K562 (cell line): ENCODE results near the gene GTF2H4. TPM values are rescaled to one million over a fixed set of nuclear protein-coding genes. Genes with fewer than 3 reads are reported as not detected.

ENCODE experiments used
- ARID2 ChIP-seq: fragments of 450-650 bp; IDR thresholded peaks from 2 replicates; pipeline ENCODE4 v1.6.1; 2017; ENCODE audit warnings: antibody characterized with exemption, mild to moderate bottlenecking
- ATF3 ChIP-seq, 2 experiments: fragments of 450-650 bp in 1 of 2; sonication (generic) in 1 of 2; formaldehyde crosslinking in 1 of 2; IDR thresholded peaks in 1 of 2; conservative IDR thresholded peaks in 1 of 2; 2 replicates each; pipeline versions ENCODE4 v1.6.1 to v1.8.1; 2016 to 2023; ENCODE audit warnings: mild to moderate bottlenecking in 2 of 2, moderate library complexity in 2 of 2, inconsistent platforms in 1 of 2, missing genetic modification reagents in 1 of 2
- CBFB ChIP-seq: sonication (generic); formaldehyde crosslinking; IDR thresholded peaks from 2 replicates; pipeline ENCODE4 v1.4.0; 2020; ENCODE audit warnings: mild to moderate bottlenecking, missing genetic modification reagents
- FOXK1 ChIP-seq: sonication (generic); formaldehyde crosslinking; IDR thresholded peaks from 2 replicates; pipeline ENCODE4 v1.8.0; 2022; ENCODE audit warnings: missing genetic modification reagents, mild to moderate bottlenecking, borderline replicate concordance
- RCOR1 ChIP-seq, 2 experiments: IDR thresholded peaks; 2 replicates each; pipeline ENCODE4 v1.6.1; 2012; ENCODE audit warnings: low read depth in 2 of 2, low read length in 2 of 2, borderline replicate concordance in 1 of 2, improper control_type of control experiment in 1 of 2
- RREB1 ChIP-seq: fragments of 250-450 bp; sonication (Bioruptor Pico); IDR thresholded peaks from 2 replicates; pipeline ENCODE4 v1.4.0; 2020
- SAP30 ChIP-seq: fragments of 200-600 bp; sonication (generic); IDR thresholded peaks from 2 replicates; pipeline ENCODE4 v1.6.1; 2012; ENCODE audit warnings: borderline replicate concordance, low read depth, mild to moderate bottlenecking, moderate library complexity, low read length, control low read depth, inconsistent platforms; ENCODE audit not compliant: insufficient read depth, poor library complexity, severe bottlenecking
- SP1 ChIP-seq: sonication (generic); formaldehyde crosslinking; IDR thresholded peaks from 2 replicates; pipeline ENCODE4 v1.8.1; 2022; ENCODE audit warnings: mild to moderate bottlenecking, missing genetic modification reagents
- STAG1 ChIP-seq: sonication (generic); formaldehyde crosslinking; IDR thresholded peaks from 2 replicates; pipeline ENCODE4 v1.5.0; 2020; ENCODE audit warnings: missing genetic modification reagents, borderline replicate concordance
- TEAD4 ChIP-seq, 2 experiments: sonication (generic) in 1 of 2; formaldehyde crosslinking in 1 of 2; IDR thresholded peaks; 2 replicates each; pipeline versions ENCODE4 v1.6.1 to v1.8.0; 2012 to 2022; ENCODE audit warnings: borderline replicate concordance in 1 of 2, inconsistent platforms in 1 of 2, low read length in 1 of 2, mild to moderate bottlenecking in 1 of 2, missing genetic modification reagents in 1 of 2
- YY1 ChIP-seq, 3 experiments: IDR thresholded peaks; 2 replicates each; pipeline ENCODE4 v1.6.1; 2011; ENCODE audit warnings: low read length in 2 of 3, mild to moderate bottlenecking in 2 of 3, moderate library complexity in 2 of 3, borderline replicate concordance in 1 of 3, control low read depth in 1 of 3, low read depth in 1 of 3; ENCODE audit not compliant: insufficient read depth in 3 of 3, insufficient replicate concordance in 2 of 3, control insufficient read depth in 1 of 3, insufficient read length in 1 of 3; ENCODE audit errors: extremely low read depth in 1 of 3
- ZKSCAN3 ChIP-seq: fragments of 250-450 bp; sonication (Bioruptor Pico); IDR thresholded peaks from 2 replicates; pipeline ENCODE4 v1.4.0; 2020
- ZNF133 ChIP-seq: fragments of 250-450 bp; sonication (Bioruptor Pico); IDR thresholded peaks from 2 replicates; pipeline ENCODE4 v1.4.0; 2020; ENCODE audit warnings: mild to moderate bottlenecking
- ZNF212 ChIP-seq: fragments of 450-650 bp; formaldehyde crosslinking; IDR thresholded peaks from 2 replicates; pipeline ENCODE4 v1.4.0; 2020; ENCODE audit warnings: mild to moderate bottlenecking
- polyA plus RNA-seq, 8 experiments: library from polyadenylated mRNA; depleted of rRNA in 4 of 8; stranded (reverse) in 5 of 8; unstranded in 3 of 8; fragments of >200 nt; fragmentation: Nextera tagmentation in 2 of 8; fragmentation: Illumina TruSeq in 1 of 8; extraction: Ambion mirVana in 2 of 8; extraction: Trizol in 1 of 8; gene quantifications; 2 replicates each; pipeline versions ENCODE4 v1.2.1 to v1.2.3, GENCODE V29; 2011 to 2014; ENCODE audit warnings: inconsistent platforms in 1 of 8, missing spikeins in 1 of 8
- total RNA-seq, 7 experiments: library from RNA; depleted of rRNA in 6 of 7; stranded (reverse); fragments of >200 nt in 6 of 7; fragmentation: Illumina TruSeq in 2 of 7; extraction: Trizol in 2 of 7; gene quantifications; 2 replicates each; pipeline versions ENCODE4 v1.2.1 to v1.2.3, GENCODE V29; 2011 to 2021; ENCODE audit warnings: low replicate concordance in 1 of 7
- TF ChIP-seq, protein P1 (sequence below), 2 experiments: fragments of 250-450 bp in 1 of 2; fragments of 450-650 bp in 1 of 2; sonication (Bioruptor Pico) in 1 of 2; IDR thresholded peaks; 2 replicates each; pipeline versions ENCODE4 v1.6.1 to v1.8.0; 2016 to 2021; ENCODE audit warnings: mild to moderate bottlenecking in 2 of 2, moderate library complexity in 2 of 2, missing compliant biosample characterization in 1 of 2, missing genetic modification characterization in 1 of 2

GTF2H4 gene
- total and polyA plus RNA-seq, 9 of the 15 experiments (the other 6 are each of a cell fraction or from before 2014, with no cell fraction given) = 3.6 to 86.1 (median 39.6) TPM

- TF ChIP-seq ATF3 (IDR thresholded peaks at IDR 0.05) (peak; percentile 22; the same call in 1 of the 2 replicates), ATF3 (CRISPR knock-in tag; conservative IDR thresholded peaks at IDR 0.05) (no peak), ZKSCAN3 (no peak), SAP30 (no peak), STAG1 (no peak), TEAD4 (IDR thresholded peaks at IDR 0.05; ENCODE audit: low read length) (peak; percentile 90), TEAD4 (CRISPR knock-in tag; IDR thresholded peaks at IDR 0.05; ENCODE audit: borderline replicate concordance) (no peak), ZNF212 (CRISPR knock-in tag) (no peak), SP1 (CRISPR knock-in tag) (no peak), CBFB (CRISPR knock-in tag) (no peak), ARID2 (no peak), RCOR1 (IDR thresholded peaks at IDR 0.05; ENCODE audit: borderline replicate concordance in 1 of 2, low read depth in 2 of 2, low read length in 2 of 2) (peak; percentile 98 to 100), RREB1 (CRISPR knock-in tag) (no peak), YY1 (IDR thresholded peaks at IDR 0.05; ENCODE audit: borderline replicate concordance in 1 of 3, control insufficient read depth in 1 of 3, extremely low read depth in 1 of 3, insufficient read depth in 3 of 3, insufficient read length in 1 of 3, insufficient replicate concordance in 2 of 3, low read depth in 1 of 3, low read length in 2 of 3) (peak in 1 of 3 experiments; percentile 11), FOXK1 (CRISPR knock-in tag) (no peak), ZNF133 (CRISPR knock-in tag) (no peak)
- TF ChIP-seq, protein P1, sequence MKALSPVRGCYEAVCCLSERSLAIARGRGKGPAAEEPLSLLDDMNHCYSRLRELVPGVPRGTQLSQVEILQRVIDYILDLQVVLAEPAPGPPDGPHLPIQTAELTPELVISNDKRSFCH (CRISPR knock-in tag; IDR thresholded peaks at IDR 0.05) = no peak
- TF ChIP-seq, protein P1 (tag; IDR thresholded peaks at IDR 0.05) = peak; percentile 39; the same call in 1 of the 2 replicates
These were observed 34.5 kb downstream of the GTF2H4 start (continued) for GRCh38 chr6:30942338-30943060.
